NT2/D1 (cell line): ENCODE measurements around the gene CCDC86.

ENCODE experiments used
- YY1 ChIP-seq: IDR thresholded peaks from 2 replicates; pipeline ENCODE4 v1.6.1; 2011; ENCODE audit not compliant: insufficient read length, insufficient read depth
- ZNF274 ChIP-seq: IDR thresholded peaks from 2 replicates; pipeline ENCODE4 v1.6.1; 2011; ENCODE audit warnings: mild to moderate bottlenecking, low read depth, low read length

DNA sequence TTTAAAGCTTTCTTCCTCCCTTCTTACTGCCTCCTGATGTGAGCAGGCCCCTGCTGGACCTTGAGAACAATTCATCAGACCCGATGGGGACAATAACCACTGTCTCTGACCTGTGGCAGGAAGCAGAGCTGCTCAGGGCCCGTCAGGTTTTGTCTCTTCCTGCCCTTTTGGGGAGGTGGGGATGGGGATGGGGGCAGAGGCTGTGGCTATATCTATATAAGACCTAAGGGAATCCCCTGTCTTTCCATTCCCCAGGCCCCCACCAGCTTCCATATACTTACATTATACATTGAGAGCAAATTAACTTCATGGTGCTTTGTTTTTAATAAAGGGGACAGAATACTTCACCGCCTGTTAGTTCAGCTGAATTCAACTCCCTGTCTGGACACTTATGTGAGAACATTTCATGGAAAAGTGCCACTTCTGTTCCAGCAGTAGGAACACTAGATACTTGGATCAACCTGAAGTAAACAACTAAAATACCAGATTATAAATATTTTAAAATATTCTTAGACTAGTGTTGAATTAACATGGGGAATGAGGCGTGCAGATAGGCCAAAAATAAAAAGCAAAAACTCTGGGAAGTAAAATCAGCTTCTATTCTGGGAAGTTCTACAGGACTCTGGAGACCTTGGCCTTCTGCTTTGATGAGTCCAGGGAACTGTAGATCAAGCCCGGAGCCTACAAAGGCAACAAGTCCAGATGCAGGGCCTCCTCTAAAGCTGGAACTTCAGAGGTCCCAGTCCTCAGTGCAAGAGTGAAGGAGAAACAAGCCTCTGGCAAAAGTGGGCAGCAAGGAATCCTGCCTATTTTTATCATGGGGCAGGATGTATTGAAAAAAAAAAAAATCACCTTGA, 36.6 kb downstream of the CCDC86 start:
- no peak for TF ChIP-seq YY1
- TF ChIP-seq ZNF274 = no peak
